ENCODE results near the gene TEX14. TPM values are rescaled to one million over a fixed set of nuclear protein-coding genes. Genes with fewer than 3 reads are reported as not detected.
"Not testable (repeated sequence)": the region's sequence is repeated elsewhere in the genome, so short reads cannot be mapped to it uniquely, and the experiment has no call there.

Gene TEX14
- total RNA-seq, 2 experiments from 2014 or later, result 0.14 to 0.21 TPM

DNA sequence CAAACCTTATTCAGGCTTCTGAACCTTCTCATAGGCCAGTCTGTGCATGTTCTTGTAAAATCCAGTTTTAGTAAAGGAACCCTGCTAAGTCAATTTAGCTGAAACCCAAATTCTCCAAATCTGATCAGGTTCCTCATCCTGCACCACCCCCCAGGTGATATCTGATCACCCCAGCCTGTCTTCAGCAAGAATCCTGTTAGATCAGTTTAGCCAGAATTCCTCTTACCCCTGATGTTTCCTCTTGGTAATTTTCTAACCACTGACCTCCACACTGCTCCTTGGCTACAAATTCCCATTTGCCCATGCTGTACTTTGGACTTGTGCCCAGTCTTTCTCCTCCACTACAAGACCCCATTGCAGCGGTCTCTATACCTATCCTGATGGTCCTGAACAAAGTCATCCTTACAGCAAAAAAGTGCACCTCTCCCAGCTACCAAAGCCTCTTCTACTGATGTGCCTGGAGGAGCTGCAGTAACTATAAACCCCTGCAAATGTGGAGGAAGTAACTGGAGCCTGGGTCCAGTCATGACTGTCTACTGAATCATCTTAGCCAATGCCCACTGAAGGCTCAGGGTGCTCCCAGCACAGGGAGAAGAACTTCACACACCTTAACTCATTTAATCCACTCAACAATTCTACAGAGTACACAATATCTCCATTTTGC lies 23.8 kb downstream of the TEX14 start:
- intact Hi-C loops (cut with DNase I, micrococcal nuclease), result no loop called here
- no peak overlapping the region for H3K27ac Mint-ChIP-seq
- CTCF ChIA-PET, result no interaction called here
- POLR2A ChIA-PET, result interaction anchor here (0.6 kb wide), 1 partner anchor 655 kb away, joined by 4 read pairs; no protein-coding TSS in a partner anchor
- DNase-seq (no peak), ATAC-seq (no peak)
- no peak overlapping the region for H3K4me3 Mint-ChIP-seq
- peaks cover 2% of the 10 kb centered on the region for H3K27me3 Mint-ChIP-seq
- H3K36me3 Mint-ChIP-seq (ENCODE audit: low read depth), result no peaks in the 10 kb centered on the region
- H3K9me3 Mint-ChIP-seq (ENCODE audit: low read depth), result no peaks in the 10 kb centered on the region
- H3K4me1 Mint-ChIP-seq, result peaks cover 9% of the 10 kb centered on the region

DNA sequence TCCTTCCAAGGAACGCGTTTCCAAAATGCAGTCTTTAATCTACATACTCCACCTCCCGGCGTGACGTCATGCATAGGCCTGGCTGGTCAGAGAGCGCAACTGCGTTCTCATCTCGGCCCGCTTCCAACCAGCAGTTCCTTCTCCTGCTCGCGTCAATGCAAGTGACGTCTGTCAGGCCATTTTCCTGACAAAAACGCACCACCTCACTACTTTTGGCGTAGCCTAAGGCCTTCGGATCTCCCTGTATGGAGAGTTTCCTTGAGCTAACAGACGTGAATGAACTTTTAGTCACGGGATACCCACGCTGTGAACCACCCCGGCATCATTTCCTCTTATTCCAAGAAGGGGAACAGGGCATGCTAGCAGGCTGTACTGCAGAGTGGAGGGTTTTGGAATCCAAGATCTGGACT lies 25.0 kb downstream of the TEX14 start:
- DNase-seq (peak; percentile 70), ATAC-seq (peak; percentile 61)
- CTCF ChIA-PET, result interaction anchor here (0.7 kb wide), 1 partner anchor 322 kb away, joined by 3 read pairs; no protein-coding TSS in a partner anchor
- H3K27me3 Mint-ChIP-seq, result peaks cover 2% of the 10 kb centered on the region
- H3K27ac Mint-ChIP-seq, result no peak overlapping the region
- H3K4me3 Mint-ChIP-seq, result peak overlapping the region; percentile 36
- peaks cover 9% of the 10 kb centered on the region for H3K4me1 Mint-ChIP-seq
- no peaks in the 10 kb centered on the region for H3K9me3 Mint-ChIP-seq (ENCODE audit: low read depth)
- intact Hi-C loops (cut with DNase I, micrococcal nuclease), result no loop called here
- POLR2A ChIA-PET, result interaction anchor here (1.0 to 2.9 kb wide), 2 partner anchors 9 to 35 kb away, joined by 5 to 10 read pairs; no protein-coding TSS in a partner anchor
- no peaks in the 10 kb centered on the region for H3K36me3 Mint-ChIP-seq (ENCODE audit: low read depth)

DNA sequence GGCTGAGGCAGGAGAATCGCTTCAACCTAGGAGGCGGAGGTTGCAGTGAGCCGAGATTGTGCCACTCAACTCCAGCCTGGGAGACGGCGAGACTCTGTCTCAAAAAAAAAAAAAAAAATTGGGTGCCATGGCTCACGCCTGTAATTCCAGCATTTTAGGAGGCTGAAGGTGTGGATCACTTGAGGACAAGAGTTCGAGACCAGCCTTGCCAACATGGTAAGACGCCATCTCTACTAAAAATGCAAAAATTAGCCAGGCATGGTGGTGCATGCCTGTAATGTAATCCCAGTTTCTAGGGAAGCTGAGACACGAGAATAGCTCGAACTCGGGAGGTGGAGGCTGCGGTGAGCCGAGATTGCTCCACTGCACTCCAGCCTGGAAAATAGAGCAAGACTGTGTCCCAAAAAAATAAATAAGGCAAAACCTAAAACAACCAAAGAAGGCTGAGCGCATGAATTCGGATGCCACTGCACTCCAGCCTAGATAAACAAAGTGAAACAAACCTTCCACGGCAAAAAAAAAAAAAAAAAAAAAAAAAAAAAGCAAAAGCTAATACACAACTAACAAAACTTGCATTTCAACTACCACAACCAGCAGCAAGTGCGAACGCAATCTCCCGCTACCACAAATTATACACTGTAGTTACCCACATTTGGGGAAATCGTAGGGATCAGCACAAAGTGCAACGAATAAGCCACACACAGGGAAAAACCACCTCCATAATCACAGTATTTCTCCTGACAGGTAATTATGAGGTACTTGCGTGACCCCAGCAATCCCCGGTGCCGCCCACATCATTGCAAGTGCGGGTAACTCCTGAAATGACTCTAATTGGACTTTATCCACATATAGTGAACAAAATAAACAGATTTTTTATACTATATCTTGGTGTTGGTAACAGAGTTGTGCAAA lies 25.6 kb downstream of the TEX14 start:
- H3K4me1 Mint-ChIP-seq, result peaks cover 9% of the 10 kb centered on the region
- peak overlapping the region; percentile 36 for H3K4me3 Mint-ChIP-seq
- H3K36me3 Mint-ChIP-seq (ENCODE audit: low read depth), result no peaks in the 10 kb centered on the region
- peak; percentile 9 for ATAC-seq
- no peak overlapping the region for H3K27ac Mint-ChIP-seq
- H3K27me3 Mint-ChIP-seq, result peaks cover 2% of the 10 kb centered on the region
- intact Hi-C loops (cut with DNase I, micrococcal nuclease), result no loop called here
- ChIA-PET POLR2A (interaction anchor here (1.0 to 2.9 kb wide), 2 partner anchors 8 to 35 kb away, joined by 5 to 10 read pairs; no protein-coding TSS in a partner anchor), CTCF (no interaction called here)
- DNase-seq, result no peak
- no peaks in the 10 kb centered on the region for H3K9me3 Mint-ChIP-seq (ENCODE audit: low read depth)

DNA sequence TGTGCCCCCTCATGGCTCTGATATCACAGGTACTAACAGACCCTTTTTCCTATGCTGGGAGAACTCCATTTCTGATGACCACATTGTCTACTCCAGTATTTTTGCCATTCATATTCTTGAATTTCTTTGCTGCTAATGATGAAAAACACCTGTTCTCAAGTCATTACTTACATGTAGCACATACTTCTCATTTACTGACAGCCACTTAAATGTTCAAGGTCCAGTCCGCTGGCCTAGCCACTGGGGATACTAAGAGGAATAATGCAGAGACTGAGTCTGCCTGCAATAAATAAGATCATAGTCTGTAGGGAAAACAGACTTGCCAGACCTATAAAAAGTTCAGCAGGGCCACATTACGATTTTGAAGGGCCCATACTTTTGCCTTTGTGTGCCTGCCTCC lies 27.5 kb downstream of the TEX14 start:
- POLR2A ChIA-PET, result no interaction called here
- no peak overlapping the region for H3K27ac Mint-ChIP-seq
- peaks cover 9% of the 10 kb centered on the region for H3K4me1 Mint-ChIP-seq
- peaks cover under 1% of the 10 kb centered on the region for H3K36me3 Mint-ChIP-seq (ENCODE audit: low read depth)
- ATAC-seq (no peak), DNase-seq (no peak)
- H3K4me3 Mint-ChIP-seq, result no peak overlapping the region
- no peaks in the 10 kb centered on the region for H3K9me3 Mint-ChIP-seq (ENCODE audit: low read depth)
- CTCF ChIA-PET, result no interaction called here
- intact Hi-C loops (cut with DNase I, micrococcal nuclease), result no loop called here
- peaks cover 2% of the 10 kb centered on the region for H3K27me3 Mint-ChIP-seq

DNA sequence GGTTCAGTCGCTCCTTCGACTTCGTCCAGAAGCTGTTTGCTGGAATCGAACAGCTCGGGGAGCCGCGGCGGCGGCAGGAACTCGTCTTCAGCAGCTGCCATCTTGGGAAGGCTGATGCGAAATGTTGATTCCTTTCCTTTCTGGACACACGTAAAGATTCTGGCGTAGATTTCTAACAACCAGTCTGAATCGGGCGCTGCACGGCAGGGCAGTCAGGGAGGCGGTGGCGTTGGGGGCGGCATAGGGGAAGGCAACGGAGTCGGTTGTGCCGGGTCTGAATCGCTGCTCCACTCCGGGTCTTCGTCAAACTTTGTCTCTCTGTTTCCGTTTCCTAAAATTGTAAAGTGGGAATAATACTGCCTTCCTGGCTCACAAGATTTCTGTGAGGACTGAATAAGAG lies 30.3 kb downstream of the TEX14 start:
- peaks cover 6% of the 10 kb centered on the region for H3K36me3 Mint-ChIP-seq (ENCODE audit: low read depth)
- no peak for ATAC-seq
- peaks cover 5% of the 10 kb centered on the region for H3K27me3 Mint-ChIP-seq
- H3K4me1 Mint-ChIP-seq, result peaks cover 20% of the 10 kb centered on the region
- CTCF ChIA-PET, result no interaction called here
- H3K9me3 Mint-ChIP-seq (ENCODE audit: low read depth), result no peaks in the 10 kb centered on the region
- no peak for DNase-seq
- no peak overlapping the region for H3K27ac Mint-ChIP-seq
- no peak overlapping the region for H3K4me3 Mint-ChIP-seq
- intact Hi-C loops (cut with DNase I, micrococcal nuclease), result no loop called here
- POLR2A ChIA-PET, result interaction anchor here (4.9 kb wide), 1 partner anchor 30 kb away, joined by 421 read pairs; no protein-coding TSS in a partner anchor

DNA sequence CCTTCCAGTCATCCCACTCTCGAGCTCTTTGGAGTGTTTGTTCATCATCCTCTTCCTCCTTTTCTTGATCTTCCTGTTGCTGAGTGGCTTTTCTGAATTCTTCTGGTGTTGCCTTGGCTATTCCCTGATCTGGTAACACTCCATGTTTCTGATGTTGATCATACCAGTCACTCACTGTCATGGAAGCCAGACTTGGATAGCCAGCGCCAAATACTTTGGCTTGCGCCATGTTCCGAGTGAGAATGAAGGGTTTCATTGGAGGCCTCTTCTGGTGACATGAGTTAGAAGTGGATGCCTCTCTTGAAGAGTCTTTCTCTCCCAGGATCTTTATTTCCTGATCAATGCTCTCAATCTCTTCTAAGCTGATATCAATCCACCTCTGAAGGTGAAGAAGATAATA lies 31.2 kb downstream of the TEX14 start:
- POLR2A ChIA-PET, result interaction anchor here (4.9 kb wide), 1 partner anchor 29 kb away, joined by 421 read pairs; no protein-coding TSS in a partner anchor
- Mint-ChIP-seq H3K4me3 (peak overlapping the region; percentile 11), H3K27ac (no peak overlapping the region), H3K27me3 (peaks cover 3% of the 10 kb centered on the region), H3K36me3 (ENCODE audit: low read depth) (peaks cover 6% of the 10 kb centered on the region), H3K9me3 (ENCODE audit: low read depth) (no peaks in the 10 kb centered on the region), H3K4me1 (peaks cover 18% of the 10 kb centered on the region)
- intact Hi-C loops (cut with DNase I, micrococcal nuclease), result no loop called here
- ATAC-seq (no peak), DNase-seq (no peak)
- CTCF ChIA-PET, result no interaction called here

DNA sequence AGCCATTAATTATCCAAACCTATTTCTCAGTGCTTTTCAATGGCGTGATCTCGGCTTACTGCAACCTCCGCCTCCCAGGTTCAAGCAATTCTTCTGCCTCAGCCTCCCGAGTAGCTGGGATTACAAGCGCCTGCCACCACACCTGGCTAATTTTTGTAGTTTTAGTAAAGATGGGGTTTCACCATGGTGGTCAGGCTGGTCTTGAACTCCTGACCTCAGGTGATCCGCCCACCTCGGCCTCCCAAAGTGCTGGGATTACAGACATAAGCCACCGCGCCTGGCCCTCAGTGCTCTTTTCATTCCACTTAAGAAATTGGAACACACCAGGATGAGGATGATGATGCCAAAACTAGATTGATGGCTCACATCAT lies 32.1 kb downstream of the TEX14 start:
- peak overlapping the region; percentile 70 for H3K4me3 Mint-ChIP-seq
- POLR2A ChIA-PET, result interaction anchor here (0.5 to 4.9 kb wide), 4 partner anchors 11 to 356 kb away, joined by 3 to 421 read pairs (median 4); partner anchors contain the start of gene RAD51C
- intact Hi-C loops (cut with DNase I, micrococcal nuclease), result loop anchor here (1.0 to 2.0 kb wide), 8 partner anchors 28 to 496 kb away; partner anchors contain the start of genes RAD51C (in 2 of the 2), TEX14 (in 2 of the 2), PRR11 (in 1 of the 2) and SKA2 (in 1 of the 2)
- H3K9me3 Mint-ChIP-seq (ENCODE audit: low read depth); H3K27me3 Mint-ChIP-seq; CTCF ChIA-PET; H3K36me3 Mint-ChIP-seq (ENCODE audit: low read depth); ATAC-seq: not testable (repeated sequence)
- H3K27ac Mint-ChIP-seq, result peak overlapping the region; percentile 97
- peak; percentile 9 for DNase-seq
- H3K4me1 Mint-ChIP-seq, result peaks cover 18% of the 10 kb centered on the region

DNA sequence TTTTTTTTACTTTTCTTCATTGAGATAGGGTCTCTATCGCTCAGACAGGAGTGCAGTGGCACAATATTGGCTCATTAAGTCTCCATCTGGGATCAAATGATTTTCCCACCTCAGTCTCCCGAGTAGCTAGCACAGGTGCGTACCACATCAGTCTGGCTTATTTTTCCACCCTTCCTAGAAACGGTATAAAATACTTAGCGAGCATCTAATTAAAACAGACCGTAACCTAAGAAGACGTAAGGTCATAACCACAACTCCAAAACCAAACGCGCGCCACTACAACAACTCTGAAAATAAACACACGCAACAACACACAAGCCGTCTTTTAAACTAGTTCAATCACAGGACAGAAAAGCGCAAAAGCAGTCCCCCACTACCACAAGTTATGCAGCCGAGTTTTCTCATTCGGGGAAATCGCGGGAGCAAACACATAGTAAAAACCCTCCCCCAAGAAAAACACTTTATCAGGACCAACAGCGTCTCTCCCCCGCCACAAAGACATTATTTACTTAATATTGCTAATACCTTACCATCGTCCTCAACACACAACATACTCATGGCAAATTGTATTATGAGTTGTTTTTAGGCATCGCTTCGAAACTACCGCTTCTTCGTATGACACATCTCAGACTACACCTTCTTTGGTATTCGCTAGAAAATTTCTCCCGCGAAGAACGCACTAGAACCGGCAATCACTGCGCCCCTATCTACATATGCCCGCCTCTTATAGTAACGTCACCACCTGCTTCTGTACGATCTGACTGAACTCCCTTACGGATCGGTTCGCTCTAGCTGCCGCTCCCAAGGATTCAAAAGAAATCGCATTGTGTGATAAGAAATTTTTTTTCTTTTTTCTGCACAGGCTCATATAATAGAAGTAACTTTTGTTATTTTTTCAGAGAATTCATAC lies 32.8 kb downstream of the TEX14 start:
- peak overlapping the region; percentile 70 for H3K4me3 Mint-ChIP-seq
- H3K27me3 Mint-ChIP-seq, result peaks cover 3% of the 10 kb centered on the region
- ChIA-PET CTCF (interaction anchor here (1.3 kb wide), 1 partner anchor 28 kb away, joined by 6 read pairs; no protein-coding TSS in a partner anchor), POLR2A (interaction anchor here (0.5 to 4.9 kb wide), 27 partner anchors 8 to 1189 kb away, joined by 3 to 421 read pairs (median 5); partner anchors contain the start of genes PRR11, RAD51C, SKA2 and TEX14)
- peaks cover 18% of the 10 kb centered on the region for H3K4me1 Mint-ChIP-seq
- DNase-seq, result peak; percentile 84
- intact Hi-C loops (cut with DNase I, micrococcal nuclease), result loop anchor here (1.0 to 2.0 kb wide), 8 partner anchors 28 to 496 kb away; partner anchors contain the start of genes RAD51C (in 2 of the 2), TEX14 (in 2 of the 2), PRR11 (in 1 of the 2) and SKA2 (in 1 of the 2)
- no peaks in the 10 kb centered on the region for H3K9me3 Mint-ChIP-seq (ENCODE audit: low read depth)
- peaks cover 6% of the 10 kb centered on the region for H3K36me3 Mint-ChIP-seq (ENCODE audit: low read depth)
- peak; percentile 91 for ATAC-seq
- H3K27ac Mint-ChIP-seq, result peak overlapping the region; percentile 97

DNA sequence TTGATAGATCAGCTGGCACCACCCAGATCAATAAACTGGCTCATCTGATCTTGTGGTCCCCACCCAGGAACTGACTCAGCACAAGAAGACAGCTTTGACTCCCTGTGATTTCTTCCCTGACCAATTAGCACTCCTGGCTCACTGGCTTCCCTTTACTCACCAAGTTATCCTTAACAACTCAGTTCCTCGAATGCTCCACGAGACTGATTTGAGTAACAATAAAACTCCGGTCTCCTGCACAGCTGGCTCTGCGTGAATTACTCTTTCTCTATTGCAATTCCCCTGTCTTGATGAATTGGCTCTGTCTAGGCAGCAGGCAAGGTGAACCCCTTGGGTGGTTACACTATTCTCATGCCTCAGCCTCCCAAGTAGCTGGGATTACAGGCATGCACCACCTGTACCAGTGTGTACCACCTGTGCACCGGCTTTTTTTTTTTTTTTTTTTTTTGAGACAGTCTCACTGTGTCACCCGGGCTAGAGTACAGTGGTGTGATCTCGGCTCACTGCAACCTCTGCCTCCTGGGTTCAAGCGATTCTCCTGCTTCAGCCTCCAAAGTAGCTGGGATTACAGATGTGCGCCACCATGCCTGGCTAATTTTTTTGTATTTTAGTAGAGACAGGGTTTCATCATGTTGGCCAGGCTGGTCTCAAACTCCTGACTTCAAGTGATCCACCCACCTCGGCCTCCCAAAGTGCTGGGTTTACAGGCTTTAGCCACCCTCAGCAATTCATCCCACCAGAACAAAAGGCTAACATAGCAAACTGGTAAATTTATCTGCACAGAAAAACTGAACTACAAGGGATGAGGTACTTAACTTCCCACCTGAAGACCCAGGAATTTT lies 33.7 kb downstream of the TEX14 start:
- CTCF ChIA-PET, result interaction anchor here (0.6 to 1.3 kb wide), 4 partner anchors 28 to 1283 kb away, joined by 3 to 6 read pairs (median 3); no protein-coding TSS in a partner anchor
- H3K4me1 Mint-ChIP-seq, result peaks cover 18% of the 10 kb centered on the region
- H3K36me3 Mint-ChIP-seq (ENCODE audit: low read depth); ATAC-seq; H3K9me3 Mint-ChIP-seq (ENCODE audit: low read depth); H3K27me3 Mint-ChIP-seq: not testable (repeated sequence)
- peak; percentile 37 for DNase-seq
- peak overlapping the region; percentile 97 for H3K27ac Mint-ChIP-seq
- intact Hi-C loops (cut with DNase I, micrococcal nuclease), result loop anchor here in 1 of 2 experiments (2.0 kb wide), 2 partner anchors 45 to 347 kb away; no protein-coding TSS in a partner anchor
- POLR2A ChIA-PET, result interaction anchor here (0.6 to 4.9 kb wide), 28 partner anchors 9 to 1190 kb away, joined by 3 to 421 read pairs (median 4); partner anchors contain the start of genes PRR11, RAD51C, SKA2 and TEX14
- peak overlapping the region; percentile 70 for H3K4me3 Mint-ChIP-seq

DNA sequence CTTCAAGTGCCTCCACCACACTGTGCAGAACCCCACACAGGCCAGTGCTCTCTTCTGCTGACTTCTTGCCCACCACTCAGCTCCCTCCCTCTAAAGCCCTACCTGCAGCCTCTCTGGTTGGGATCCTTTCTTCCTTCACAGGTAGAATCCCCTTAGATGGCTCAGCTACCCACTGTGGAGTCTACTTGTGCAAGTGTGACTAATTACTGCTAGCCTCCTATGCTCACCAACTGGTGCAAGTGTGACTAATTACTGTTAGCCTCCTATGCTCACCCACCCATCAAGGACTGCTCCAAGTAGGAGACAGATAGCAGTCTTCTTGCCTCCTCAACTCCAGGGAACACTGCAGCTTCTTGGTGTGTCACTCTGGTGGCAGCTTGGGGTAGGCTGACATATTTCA lies 43.6 kb downstream of the TEX14 start:
- ChIA-PET POLR2A (interaction anchor here (0.7 to 1.8 kb wide), 2 partner anchors 10 to 17 kb away, joined by 3 to 21 read pairs; no protein-coding TSS in a partner anchor), CTCF (interaction anchor here (0.6 kb wide), 1 partner anchor 572 kb away, joined by 3 read pairs; no protein-coding TSS in a partner anchor)
- Mint-ChIP-seq H3K27me3 (no peaks in the 10 kb centered on the region), H3K36me3 (ENCODE audit: low read depth) (no peaks in the 10 kb centered on the region), H3K9me3 (ENCODE audit: low read depth) (no peaks in the 10 kb centered on the region), H3K27ac (no peak overlapping the region), H3K4me1 (no peaks in the 10 kb centered on the region), H3K4me3 (no peak overlapping the region)
- DNase-seq (no peak), ATAC-seq (peak; percentile 26)
- intact Hi-C loops (cut with DNase I, micrococcal nuclease), result no loop called here

Measured in activated CD4-positive, alpha-beta T cell treated with anti-CD3 and anti-CD28 coated beads for 36 hours (primary cell).